CMK (cell line): ENCODE results near the gene DPP6.

ENCODE experiments used
- DNase-seq: peaks from one replicate; pipeline ENCODE4 v3.0.0-alpha.2; 2010; ENCODE audit warnings: low read depth

DPP6 gene

DNA sequence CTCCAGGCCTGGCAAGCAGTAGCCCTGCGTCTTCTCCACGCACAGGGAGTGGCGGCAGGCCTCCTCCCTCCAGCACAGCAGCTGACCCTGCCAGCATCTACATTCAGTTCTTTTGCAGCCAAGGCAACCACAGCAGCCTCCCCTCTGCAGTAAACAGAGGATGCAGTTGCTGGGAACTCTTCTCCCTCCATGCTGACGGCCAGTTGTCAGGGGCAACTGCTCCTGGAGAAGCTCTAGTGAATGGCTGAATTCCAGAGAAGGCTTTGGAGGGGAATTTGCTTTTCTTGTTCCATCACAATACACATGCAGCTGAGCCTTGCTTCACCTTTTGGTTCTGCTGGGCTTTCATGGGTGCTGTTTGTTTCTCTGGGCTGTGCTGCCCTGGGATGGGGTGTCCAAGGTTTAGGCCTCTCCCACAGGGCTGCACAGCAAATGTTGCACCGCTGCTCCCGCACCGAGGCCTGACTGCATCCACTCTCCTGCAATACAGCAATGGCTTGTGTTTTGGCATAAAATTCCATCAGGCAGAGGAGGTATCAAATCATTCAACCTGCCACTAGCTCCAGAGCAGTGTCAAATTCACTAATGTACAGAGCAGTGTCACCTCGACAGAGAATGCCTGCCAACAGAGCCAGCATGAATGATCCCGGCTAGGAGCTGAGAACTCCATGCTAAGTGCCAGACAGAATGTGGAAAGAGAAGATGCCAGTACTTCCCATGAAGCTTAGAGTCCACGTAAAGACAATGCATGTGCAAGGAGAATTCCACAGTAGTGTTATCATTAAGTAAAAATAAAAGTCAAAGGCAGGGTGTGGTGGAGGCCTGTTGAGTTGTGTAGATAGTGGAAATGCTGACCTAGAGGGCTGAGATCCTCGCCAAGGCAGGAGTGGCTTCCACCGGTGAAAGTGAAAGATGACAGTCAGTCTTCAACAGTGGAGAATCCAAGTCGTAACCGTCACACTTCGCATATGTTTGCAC lies 399.6 kb downstream of the DPP6 start:
- no peak for DNase-seq

DNA sequence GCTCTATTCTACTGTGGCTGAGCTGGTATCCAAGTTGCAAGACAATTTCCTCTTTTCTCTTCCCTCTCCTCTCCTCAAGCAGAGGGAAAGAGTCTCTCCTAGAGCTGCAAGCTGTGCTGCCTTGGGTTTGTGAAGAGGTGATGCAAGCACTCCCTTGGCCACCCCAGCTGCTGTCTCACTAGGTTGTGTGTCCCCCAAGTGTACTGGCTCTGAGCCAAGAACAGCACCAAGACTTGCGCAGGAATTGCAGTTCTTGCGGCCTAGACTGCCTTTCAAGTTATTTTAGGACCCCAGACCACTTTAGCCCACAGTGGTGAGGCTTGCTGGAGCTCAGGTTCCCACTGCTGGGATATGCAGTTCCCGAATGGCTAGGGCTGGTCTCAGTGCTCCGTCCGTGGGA lies 411.6 kb downstream of the DPP6 start:
- DNase-seq = no peak

DNA sequence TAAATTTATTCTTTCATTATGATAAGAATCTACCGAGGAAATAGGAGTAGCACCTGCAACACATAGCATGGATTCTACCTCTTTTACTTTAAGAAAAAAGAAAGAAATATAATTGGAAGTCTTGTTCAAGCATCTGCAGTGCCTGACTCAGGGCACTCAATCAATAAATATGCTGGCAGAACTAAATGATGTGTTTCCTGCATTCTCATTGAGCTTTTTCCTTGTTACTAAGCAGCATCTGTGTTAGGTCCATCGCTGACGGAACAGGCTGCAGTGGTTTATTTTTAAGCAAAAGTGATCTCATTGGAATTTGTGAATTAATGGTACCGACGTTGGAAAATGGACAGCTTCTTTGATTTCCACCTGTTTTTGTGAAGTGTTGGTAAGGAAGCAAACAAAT lies 417.5 kb downstream of the DPP6 start:
- DNase-seq = no peak

DNA sequence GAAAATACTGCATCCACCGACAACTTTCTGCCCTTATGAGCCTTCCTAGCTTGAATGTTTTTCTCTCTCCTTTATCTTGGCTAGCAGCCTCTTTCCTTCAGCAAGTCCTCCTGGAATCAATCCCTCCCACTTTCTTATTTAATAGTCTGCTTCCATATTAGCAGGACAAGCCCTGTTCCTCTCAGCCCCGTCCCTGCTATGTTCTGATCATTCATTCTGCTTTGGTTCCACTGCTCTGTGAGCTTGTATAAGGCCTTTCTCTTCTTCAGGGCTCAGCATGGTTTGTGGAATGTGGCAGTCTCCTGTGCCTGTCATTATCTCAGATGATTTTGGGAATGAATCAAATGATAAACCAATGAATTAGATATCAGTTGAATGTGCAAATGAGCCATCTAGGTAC lies 420.1 kb downstream of the DPP6 start:
- DNase-seq = no peak

DNA sequence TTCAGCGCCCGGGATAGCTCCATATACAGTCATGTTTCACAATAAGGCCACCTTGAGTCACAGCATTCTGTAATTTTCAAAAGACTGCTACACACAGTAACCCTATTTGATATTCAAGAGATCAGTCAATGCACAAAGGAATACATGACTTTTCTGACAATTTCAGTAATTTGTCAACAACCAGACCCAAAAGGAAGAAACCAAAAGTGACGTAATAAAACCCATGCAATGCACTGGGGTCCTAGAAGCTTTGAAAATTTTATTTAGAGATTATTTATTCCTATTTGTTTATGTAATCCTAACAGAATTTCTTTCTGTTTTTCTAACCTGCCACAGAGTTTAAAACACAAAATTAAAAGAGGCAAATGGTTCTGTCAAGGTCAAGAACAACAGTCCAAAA lies 421.2 kb downstream of the DPP6 start:
- DNase-seq = no peak

DNA sequence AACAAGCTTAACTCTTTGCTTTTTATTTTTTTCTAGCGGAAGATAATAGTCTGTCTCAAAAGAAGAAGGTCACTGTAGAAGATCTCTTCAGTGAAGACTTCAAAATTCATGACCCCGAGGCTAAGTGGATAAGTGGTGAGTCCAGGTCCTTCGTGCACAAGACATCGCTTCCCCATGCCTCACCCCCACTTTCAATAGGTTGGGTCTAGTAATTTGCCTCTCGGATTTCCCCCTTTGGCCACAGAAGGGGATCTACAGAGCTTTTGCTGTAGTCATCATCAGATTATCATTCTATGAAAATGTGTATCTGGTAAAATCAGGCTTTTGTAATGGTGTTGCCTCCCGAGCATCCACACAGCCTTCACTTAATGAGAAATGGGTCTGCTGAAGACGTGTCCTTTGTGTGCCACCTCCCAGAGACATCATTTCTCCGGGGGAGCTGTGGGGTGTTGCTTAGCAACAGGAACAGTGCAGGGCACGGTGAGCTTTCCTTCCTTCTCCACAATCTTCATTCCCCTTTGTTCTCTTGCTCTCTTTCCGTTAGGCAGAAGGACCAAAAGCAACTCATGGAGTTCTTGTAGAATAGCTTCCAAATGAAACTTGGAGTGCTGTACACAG lies 422.8 kb downstream of the DPP6 start:
- no peak for DNase-seq

DNA sequence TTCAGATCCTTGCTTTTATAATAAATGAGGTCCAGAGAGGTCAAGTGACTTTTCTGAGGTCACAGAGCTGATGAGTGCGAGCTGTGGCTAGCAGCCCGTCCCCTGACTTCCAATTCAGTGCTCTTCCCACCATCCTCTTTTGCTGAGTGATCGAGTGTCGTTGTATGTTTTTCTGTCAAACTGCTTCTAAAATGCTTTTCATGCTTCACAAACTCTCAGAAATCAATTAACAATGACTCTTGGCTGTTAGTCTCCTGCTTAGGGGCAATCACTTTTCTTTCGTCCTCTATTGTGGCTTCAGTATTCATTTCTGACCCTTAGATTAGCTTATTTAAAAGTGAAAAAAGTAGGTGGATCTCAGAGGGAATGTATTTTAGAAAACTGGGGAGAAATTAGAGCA lies 423.7 kb downstream of the DPP6 start:
- DNase-seq = no peak

DNA sequence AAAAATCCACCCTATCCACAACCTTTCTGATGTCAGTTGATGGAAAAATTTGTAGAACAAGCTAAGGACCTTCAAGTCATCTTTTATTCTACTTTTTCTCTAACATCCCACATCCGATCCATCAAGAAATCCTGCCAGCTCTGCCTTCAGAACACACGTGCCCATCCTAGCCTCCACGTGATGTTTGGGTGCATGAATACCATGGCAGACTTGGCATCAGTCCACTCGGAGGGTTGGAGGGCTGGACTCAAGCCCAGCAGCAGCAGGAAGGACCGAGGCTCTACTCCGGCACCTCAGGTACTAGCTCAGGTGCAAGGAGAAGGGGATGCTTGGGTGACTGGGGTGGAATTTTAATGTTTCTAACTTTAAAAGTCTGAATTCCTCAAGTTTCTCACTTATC lies 428.6 kb downstream of the DPP6 start:
- no peak for DNase-seq

DNA sequence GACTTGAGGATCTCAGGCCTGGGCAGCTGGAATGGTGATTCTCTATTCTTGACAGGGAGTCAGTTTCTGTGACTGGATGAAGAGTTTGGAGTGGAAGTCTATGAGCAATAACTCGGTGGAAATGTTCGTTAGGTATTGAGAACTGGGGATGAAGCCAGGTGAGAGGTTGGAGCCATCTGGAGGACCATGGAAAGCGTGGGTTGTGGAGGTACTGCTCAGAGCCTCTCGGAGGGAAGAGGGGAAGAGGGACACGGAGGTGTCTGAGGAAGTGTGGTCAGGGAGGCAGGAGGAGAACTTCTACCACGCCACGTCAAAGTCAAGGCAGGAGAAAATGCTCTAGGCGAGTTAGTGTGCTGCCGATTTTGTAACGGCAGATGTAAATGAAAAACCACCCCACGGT lies 430.7 kb downstream of the DPP6 start:
- DNase-seq = no peak

DNA sequence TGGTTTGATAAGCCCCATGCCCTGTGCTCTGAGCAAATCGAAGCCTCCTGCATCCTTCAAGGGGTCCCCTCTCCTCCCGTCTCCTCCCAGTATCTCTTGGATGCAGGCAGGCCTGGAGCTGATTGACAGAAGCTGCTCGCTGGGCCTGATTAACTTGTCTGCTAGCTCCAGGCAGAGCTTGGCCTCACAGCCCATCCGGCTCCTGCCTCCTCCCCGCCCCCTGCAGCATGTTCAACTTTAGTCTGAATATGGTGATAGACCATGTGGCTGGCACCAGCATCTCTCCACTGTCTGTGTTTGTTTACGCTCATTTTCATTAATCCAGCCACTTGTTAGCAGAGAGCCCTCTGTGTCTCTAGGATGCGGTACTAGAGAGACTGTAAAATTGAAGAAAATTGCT lies 432.2 kb downstream of the DPP6 start:
- no peak for DNase-seq

DNA sequence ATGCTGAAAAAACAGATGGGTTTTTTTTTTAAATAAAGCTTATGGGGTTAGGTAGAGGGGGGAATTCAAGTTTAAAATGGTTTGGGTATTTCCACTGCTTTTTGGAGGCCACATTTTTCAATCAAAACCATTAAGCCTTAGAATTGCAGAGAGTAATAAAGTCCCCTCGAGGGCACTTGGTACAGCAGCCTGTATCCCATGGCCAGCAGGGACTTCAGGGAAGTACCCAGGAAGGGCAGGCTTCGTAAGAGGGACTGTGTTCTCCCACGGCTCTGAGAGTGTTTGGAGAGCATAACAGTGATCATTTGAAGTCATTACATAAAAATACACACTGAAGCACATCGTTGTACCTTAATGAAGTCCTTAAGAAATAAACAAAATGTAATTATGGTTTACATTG lies 432.7 kb downstream of the DPP6 start:
- no peak for DNase-seq

DNA sequence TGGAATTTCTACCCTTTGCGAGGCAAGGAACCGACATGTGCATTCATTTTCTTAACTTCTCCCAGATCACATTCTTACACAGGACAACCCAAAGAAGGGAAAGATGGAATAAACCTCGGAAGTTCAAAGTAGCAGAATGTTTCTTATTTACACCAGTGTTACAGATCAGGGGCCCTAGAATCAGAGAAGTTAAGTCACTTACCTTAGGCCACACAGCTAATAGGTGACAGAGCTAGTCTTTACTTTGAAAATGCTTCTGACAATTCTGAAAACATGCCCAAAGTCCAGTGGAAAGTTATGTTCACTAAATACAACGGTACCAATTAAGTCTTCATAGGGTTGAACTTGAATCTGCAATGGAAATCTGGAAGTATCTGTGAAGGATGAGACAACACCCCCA lies 437.7 kb downstream of the DPP6 start:
- DNase-seq = no peak

DNA sequence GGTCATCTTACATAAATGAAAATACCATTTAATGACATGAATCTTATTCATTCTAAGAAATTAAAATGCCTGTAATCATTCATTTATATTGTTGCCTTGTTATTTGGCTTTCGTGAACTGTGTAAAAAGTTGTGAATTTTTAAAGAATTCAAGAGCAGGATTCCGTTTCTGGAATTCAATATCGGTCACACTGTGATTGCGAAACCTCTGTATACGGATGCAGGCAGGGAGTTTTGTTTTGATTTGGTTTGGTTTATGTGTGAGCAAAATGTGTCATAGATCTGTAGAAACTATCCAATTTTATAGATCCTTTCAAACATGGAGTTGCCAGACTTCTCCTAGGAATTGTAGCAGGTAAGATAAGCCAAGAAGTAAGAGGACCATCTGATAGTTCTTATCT lies 441.4 kb downstream of the DPP6 start:
- no peak for DNase-seq

DNA sequence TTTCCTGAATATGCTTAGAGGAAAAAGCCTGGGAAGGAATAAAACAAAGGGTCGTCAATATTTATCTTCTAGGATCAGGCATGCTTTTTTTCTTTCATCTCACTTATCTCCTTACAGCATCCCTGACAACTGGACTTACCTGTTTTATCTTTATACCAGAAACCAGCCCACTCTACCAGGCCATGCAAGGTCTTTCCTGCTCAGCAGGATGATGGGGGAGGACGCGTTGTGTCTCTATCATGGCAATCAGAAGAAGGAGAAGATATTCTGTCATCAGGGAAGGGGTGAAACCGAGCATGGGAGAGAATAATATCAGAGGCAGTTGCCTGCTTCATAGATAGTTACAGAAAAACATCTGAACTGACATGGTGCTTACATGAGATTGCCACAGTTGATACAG lies 445.6 kb downstream of the DPP6 start:
- DNase-seq = no peak

DNA sequence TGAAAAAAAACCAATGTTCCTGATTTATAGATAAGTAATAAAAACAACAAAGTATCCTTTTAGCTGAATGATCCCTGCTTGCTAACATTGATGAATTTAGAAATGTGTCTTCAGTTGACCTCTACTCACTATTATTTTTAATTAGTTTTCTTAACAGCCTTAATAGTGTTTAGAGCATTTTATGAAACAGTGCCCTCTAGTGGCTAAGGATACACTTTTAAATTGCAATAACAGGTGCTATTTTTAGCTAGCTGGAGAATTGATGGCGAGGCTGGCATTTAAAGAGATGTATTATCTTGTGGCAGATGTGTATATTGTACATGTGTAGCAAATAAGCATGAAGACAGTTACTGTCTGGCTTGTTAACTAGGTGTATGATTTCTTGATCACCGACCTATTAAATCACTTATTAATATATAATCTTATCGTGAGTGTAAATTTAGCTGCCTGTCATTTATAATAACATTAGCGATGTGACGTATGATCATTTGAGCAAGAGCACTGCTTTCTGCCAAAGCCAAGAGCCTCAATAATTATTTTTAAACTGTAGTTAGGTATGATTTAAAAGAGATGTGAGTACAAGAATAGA lies 451.9 kb downstream of the DPP6 start:
- no peak for DNase-seq

DNA sequence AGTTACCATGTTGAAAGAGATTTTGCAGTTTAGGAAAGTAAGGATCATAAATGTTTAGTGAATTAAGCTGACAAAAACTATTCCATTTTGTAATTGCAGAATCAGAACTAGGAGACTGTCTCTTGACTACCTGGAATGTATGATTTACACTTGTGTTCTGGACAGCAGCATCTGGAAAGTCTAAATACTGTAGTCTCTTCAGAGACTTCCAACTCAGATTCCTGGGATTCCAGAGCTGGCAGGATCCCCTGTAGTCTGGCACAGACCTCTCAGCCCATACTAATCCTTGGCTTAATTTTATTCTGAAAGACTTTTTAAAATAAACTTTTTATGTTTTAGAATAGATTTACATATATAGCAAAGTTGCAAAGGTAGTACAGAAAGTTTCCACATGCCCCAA lies 452.7 kb downstream of the DPP6 start:
- DNase-seq = no peak

DNA sequence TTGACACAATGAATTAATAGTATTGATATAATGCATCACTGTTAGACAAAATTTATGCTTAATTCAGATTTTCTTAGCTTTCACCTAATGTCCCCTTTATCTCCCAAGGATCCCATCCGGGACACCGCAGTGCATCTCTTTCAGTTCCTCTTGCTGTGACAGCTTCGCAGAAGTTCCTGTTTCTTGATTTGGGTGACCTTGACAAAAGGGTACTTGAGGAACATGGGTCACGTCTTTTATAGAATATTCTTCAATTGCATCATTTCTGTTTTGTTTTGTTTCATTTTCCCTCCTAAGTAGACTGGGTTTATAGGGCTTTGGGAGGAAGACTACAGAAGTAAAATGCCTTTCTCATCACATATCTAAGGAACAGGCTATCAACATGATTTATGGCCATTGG lies 453.2 kb downstream of the DPP6 start:
- DNase-seq = no peak

DNA sequence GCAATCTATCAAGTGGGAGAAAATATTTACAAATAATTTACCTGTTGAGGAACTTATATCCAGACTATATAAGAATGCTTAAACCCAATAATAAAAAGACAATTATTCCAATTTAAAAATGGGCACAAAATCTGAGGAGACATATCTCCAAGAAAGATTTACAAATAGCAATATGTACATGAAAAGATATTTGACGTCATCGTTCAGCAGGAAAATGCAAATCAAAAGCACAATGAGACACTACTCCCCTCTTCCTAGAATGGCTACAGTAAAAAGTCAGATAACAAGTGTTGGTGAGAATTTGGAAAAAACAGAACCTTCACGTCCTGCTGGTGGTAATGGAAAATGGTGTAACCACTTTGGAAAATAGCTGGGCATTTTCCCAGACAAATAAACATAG lies 457.0 kb downstream of the DPP6 start:
- no peak for DNase-seq

DNA sequence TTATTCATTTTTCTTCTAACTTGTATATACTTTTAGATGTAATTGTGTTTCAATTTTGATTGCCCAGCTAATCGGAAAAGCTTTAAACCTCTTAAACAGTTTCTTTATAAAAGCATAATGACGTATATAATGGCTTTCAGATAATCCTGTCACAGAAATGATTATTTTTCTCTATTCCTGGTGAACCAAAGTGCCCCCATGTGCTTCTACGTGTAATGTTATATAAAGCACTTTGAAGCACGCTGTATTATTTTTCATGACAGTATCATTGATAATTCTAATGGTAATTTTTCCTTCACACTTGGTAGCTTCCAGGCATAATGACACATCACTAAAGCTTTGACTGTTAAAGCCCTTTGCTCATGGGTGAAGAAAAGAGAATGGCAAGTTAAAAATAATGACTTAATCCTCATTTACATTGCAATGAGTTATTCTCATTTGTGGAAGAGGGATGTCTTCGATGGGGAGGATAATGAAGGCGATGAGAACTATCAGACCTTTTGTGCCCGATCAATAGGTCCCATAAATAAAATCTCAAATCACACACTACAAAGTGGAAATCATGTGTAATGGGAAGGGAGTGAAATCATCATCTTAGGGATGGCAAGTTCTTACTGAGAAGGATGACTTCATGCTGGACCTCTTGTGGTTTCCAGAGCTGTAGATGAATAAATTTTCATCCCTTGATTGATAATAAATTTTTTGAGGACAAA lies 460.1 kb downstream of the DPP6 start:
- DNase-seq = no peak

DNA sequence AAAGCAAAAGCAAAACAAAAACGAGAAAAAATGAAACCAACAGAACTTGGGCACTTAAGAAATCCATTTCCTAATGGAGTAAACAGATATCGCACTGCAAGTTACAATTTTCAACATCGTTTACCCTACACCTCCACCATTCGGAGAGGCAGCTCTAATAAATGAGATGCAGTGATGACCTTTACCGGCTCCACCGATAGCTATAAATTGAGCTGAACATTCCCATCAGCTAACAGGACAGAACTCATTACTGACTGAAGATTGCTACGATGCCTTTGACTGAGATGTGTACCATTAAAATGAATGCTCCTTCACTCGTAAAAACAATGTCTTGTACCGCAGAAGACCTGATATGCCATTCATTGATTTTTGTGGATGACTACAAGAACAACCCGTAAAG lies 465.6 kb downstream of the DPP6 start:
- DNase-seq = no peak

DNA sequence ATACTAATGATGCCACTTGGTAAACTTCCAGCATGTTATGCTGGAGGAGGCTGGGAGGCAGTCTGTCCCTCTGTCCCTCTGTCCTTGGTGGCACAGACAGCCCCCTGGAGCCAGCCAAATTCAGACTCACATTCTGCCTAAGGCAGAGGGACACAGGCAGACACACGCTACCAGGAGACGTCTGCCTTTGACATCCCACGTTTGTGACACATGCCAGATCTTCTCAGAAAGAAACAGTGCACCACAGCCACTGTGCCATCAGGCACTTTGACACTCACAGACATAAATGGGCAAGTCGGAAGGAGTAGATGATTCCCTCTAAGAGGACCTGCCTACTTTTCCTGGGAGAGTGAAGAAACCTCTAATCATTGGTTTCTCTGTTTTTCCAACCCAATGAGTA lies 467.0 kb downstream of the DPP6 start:
- no peak for DNase-seq

DNA sequence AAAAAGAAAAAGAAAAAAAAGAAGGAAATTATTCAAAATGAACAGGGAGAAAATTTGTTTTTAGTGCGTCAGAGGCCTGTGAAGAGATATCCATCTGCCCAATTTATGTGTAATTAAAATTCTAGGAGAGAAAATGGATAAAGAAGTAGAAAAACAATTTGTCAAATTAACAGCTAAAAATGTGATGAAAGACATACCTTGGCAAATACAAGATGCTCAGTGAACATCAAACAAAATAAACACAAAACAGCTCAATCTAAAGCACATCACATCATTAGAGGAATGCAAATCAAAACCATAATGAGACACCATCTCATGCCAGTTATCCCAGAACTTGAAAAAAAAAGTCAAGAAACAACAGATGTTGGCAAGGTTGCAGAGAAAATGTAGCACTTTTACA lies 477.9 kb downstream of the DPP6 start:
- no peak for DNase-seq

DNA sequence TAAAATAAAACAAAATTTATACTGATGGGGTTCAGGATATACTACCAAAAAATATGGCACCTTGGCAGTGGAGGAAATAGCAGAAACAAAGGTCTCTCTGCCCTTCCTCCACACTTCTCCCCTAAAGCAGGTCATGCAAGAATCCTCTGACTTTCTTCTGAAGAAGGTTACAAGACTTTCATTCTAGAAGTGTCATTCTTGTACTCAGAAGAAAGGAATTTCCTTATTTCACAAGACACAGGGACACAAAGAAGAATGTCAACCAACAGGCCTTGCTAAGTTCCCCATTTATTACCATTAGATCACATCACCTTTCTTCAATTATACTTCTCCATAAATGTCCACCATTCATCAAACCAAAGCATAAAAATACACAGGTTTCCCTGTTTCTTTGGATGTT lies 480.6 kb downstream of the DPP6 start:
- DNase-seq = no peak
